Heart left ventricle (tissue), 13 donors: ENCODE data around the gene PPP1R9A.

Experiments
- POLR2A ChIP-seq, 2 donors: fragments of 450-650 bp; IDR thresholded peaks; one replicate each; pipeline ENCODE4 v1.6.1; 2017; ENCODE audit warnings: antibody characterized with exemption in 2 of 2, mild to moderate bottlenecking in 2 of 2, moderate library complexity in 2 of 2
- TF ChIP-seq, protein P1 (sequence below), 12 donors: fragments of 200-600 bp; sonication (generic) in 4 of 12; IDR thresholded peaks; one replicate each; pipeline versions ENCODE4 v1.5.0 to v1.8.0; 2018 to 2022; ENCODE audit warnings: antibody characterized with exemption in 12 of 12, mild to moderate bottlenecking in 5 of 12
- donor health status: ischemic (EF 13 %, LVEDD 7.1; RV severe dilation, severe dysfunction).
- donor health status: DM: no; HTN: yes; CAD: no.
- donor health status: DM: no; HTN: no; CAD: no.
- donor health status: ischemic (EF 25% LVEDD 6.9; RV normal size, moderate dysfunction).
- donor health status: ischemic (EF 25% LVEDD 5.7; RV mildly dilated, moderate dysfunction).
- donor health status: ischemic (EF 35%, LVEDD 5.7; RV mildly dilated, moderate dysfunction).
- donor health status: nonischemic (EF 11% LVEDD 7.7; RV severe dilation, severe dysfunction).
- donor health status: DM: yes; HTN: yes; CAD: no.
- donor health status: PGD.
- donor health status: ischemic (EF 29% LVEDD 5.4; RV normal size, mild dysfunction).
- donor health status: nonischemic (EF 23%, LVEDD 6.1; RV moderate dilation, normal function).

GRCh38 chr7:95286096-95286495 is 378.7 kb downstream of the PPP1R9A start:
- TF ChIP-seq, protein P1, sequence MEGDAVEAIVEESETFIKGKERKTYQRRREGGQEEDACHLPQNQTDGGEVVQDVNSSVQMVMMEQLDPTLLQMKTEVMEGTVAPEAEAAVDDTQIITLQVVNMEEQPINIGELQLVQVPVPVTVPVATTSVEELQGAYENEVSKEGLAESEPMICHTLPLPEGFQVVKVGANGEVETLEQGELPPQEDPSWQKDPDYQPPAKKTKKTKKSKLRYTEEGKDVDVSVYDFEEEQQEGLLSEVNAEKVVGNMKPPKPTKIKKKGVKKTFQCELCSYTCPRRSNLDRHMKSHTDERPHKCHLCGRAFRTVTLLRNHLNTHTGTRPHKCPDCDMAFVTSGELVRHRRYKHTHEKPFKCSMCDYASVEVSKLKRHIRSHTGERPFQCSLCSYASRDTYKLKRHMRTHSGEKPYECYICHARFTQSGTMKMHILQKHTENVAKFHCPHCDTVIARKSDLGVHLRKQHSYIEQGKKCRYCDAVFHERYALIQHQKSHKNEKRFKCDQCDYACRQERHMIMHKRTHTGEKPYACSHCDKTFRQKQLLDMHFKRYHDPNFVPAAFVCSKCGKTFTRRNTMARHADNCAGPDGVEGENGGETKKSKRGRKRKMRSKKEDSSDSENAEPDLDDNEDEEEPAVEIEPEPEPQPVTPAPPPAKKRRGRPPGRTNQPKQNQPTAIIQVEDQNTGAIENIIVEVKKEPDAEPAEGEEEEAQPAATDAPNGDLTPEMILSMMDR (IDR thresholded peaks at IDR 0.05): no peak
- no peak for TF ChIP-seq POLR2A (IDR thresholded peaks at IDR 0.05)
